H1 (cell line): ENCODE results near the gene TGM6. TPM values are rescaled to one million over a fixed set of nuclear protein-coding genes. Genes with fewer than 3 reads are reported as not detected.

Experiments
- TAF1 ChIP-seq: IDR thresholded peaks from 2 replicates; pipeline ENCODE4 v1.6.1; 2011; ENCODE audit warnings: mild to moderate bottlenecking, low read depth, low read length
- polyA plus RNA-seq, 7 experiments: library from polyadenylated mRNA; depleted of rRNA in 3 of 7; stranded (reverse) in 5 of 7; unstranded in 2 of 7; fragments of >200 nt in 5 of 7; fragments of 200-250 nt in 2 of 7; gene quantifications; 1 replicate in 5 of 7; 2 replicates in 1 of 7; 4 replicates in 1 of 7; pipeline versions ENCODE4 v1.2.1 to v1.2.3, GENCODE V29; 2011 to 2013; ENCODE audit warnings: missing spikeins in 2 of 7, mixed read lengths in 2 of 7
- total RNA-seq: library from RNA; stranded (reverse); fragmentation: NEBNext Ultra II Directional; extraction: Animal tissue kit (Norgen Biotek cat#: 25700); gene quantifications from 2 replicates; pipeline ENCODE4 v1.2.1, GENCODE V29; 2021
- TF ChIP-seq, protein P1 (sequence below), 3 experiments: IDR thresholded peaks; 1 replicate in 2 of 3; 2 replicates in 1 of 3; pipeline versions ENCODE4 v1.5.1 to v1.6.1; 2011; ENCODE audit warnings: low read length in 3 of 3, mild to moderate bottlenecking in 3 of 3, inconsistent platforms in 2 of 3, low read depth in 1 of 3, moderate library complexity in 1 of 3; ENCODE audit not compliant: insufficient read depth in 1 of 3; ENCODE audit errors: control extremely low read depth in 1 of 3

TGM6 gene
- total and polyA plus RNA-seq, 2 of the 8 experiments (the other 6 are each of a cell fraction or from before 2014, with no cell fraction given), result 0.03 TPM; not detected in 1

DNA sequence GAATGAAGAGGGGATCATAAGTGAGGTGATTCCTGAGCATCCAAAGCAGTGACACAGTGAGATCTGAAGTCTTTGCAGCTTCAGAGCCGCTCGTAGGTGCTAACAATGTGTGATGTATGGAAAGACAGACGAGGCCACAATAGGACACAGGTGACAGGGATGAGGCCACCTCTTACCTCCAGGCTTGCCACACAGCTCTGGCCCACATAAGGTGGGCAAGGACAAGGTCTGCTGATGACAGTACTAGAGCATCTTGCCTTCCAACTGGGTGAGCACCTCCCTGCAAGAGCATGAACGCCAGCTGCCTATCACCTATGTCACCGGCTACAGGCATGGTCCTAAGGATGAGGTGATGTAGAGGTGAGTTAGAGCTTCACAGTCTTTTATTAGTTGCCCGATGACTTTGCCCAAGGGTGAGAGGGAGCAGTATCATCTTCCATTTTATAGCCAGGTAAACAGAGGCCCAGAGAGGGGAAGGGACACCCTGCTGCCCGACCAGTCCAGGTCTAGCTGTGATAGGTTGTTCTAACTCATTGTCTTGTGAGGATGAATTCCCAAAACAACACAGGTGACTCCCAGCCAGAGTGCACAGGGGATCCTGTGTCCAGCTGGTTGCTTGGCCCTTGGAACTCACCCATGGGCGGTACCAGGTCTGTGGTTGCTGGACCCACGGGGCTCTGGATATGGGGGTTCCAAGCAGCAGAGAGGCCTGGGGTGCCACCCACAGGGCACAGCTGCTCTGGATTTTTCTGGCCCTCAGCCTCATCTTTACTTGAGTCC is 6.2 kb upstream of the TGM6 start (continued):
- TF ChIP-seq, protein P1, sequence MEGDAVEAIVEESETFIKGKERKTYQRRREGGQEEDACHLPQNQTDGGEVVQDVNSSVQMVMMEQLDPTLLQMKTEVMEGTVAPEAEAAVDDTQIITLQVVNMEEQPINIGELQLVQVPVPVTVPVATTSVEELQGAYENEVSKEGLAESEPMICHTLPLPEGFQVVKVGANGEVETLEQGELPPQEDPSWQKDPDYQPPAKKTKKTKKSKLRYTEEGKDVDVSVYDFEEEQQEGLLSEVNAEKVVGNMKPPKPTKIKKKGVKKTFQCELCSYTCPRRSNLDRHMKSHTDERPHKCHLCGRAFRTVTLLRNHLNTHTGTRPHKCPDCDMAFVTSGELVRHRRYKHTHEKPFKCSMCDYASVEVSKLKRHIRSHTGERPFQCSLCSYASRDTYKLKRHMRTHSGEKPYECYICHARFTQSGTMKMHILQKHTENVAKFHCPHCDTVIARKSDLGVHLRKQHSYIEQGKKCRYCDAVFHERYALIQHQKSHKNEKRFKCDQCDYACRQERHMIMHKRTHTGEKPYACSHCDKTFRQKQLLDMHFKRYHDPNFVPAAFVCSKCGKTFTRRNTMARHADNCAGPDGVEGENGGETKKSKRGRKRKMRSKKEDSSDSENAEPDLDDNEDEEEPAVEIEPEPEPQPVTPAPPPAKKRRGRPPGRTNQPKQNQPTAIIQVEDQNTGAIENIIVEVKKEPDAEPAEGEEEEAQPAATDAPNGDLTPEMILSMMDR (IDR thresholded peaks at IDR 0.05; ENCODE audit: control extremely low read depth in 1 of 3, insufficient read depth in 1 of 3, low read depth in 1 of 3, low read length in 3 of 3), result no peak
- no peak for TF ChIP-seq TAF1
- TF ChIP-seq, all 59 proteins: peak for 0
